ENCODE results near the gene CLMN. TPM values are rescaled to one million over a fixed set of nuclear protein-coding genes. Genes with fewer than 3 reads are reported as not detected.

The CLMN gene
- total and polyA plus RNA-seq, 2 of the 13 experiments (the other 11 are each of a cell fraction or from before 2014, with no cell fraction given): 15.1 to 16.7 TPM

DNA sequence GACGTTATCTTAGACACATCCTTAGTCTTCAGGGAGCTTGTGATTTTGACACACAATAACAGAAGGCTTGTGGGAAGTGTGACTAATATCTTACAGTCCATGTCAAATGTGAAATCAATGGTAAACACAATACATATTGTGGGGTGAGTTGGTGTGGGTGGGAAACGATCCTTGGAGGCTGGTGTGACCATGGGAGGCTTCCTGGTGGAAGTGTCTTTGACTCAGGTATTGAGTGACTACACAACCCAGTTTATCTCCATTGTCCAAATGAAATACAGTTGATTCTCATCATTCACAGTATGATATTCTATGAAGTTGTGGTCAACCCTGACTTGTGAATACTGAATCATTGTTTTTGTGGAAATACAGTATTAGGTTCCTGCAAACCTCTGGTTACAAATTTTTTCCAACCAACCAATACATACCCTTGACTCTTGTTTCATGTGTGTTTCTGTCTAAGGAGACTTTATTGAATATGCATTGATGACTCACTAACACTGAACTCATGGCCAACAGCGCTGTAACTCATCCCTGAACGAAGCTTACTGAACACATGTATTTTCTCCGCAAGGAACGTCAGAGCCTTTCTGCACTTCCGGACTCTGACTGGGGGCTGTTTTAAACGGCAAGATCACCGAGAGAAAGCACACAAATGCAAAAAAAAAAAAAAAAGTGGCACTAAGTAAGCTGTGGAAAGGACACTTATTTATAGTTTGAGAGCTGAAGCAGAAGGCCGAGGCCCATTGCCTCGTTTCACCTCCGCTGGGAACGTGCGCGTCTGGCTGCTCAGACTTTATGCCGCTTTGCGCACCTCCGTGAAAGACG lies 59.0 kb downstream of the CLMN start:
- 91% methylated on average over 19 of the region's 19 CpGs for WGBS (ENCODE audit: low lambda C conversion rate)
- Histone ChIP-seq H3K4me1 (ENCODE audit: insufficient read depth, low read length) (peaks cover 17% of the 10 kb centered on the region), H3K36me3 (replicated peaks in 1 of 2; ENCODE audit: control insufficient read depth in 1 of 2, insufficient read depth in 2 of 2, low read length in 2 of 2) (no peaks in the 10 kb centered on the region), H3K4me3 (replicated peaks in 1 of 3; ENCODE audit: insufficient read depth in 1 of 3, low read depth in 2 of 3, low read length in 3 of 3) (no peak overlapping the region), H2AFZ (ENCODE audit: low read length) (no peak overlapping the region), H3K9me3 (ENCODE audit: low read length) (no peaks in the 10 kb centered on the region), H3K79me2 (ENCODE audit: insufficient read depth, low read length) (peaks cover 2% of the 10 kb centered on the region), H3K4me2 (ENCODE audit: low read depth, low read length) (no peak overlapping the region), H3K27me3 (ENCODE audit: control insufficient read depth in 1 of 2, insufficient read depth in 2 of 2, low read length in 2 of 2) (no peaks in the 10 kb centered on the region), H4K20me1 (ENCODE audit: insufficient read depth, low read length) (no peaks in the 10 kb centered on the region), H3K9ac (ENCODE audit: insufficient read depth, low read depth, low read length) (no peak overlapping the region), H3K27ac (ENCODE audit: extremely low read length, insufficient read depth, low read length) (no peak overlapping the region)
- ATAC-seq (no peak), DNase-seq (ENCODE audit: low spot score) (no peak), FAIRE-seq (no peak)
- ChIA-PET CTCF (ENCODE audit: low intra/inter-chr PET ratio, low total read pairs) (no interaction called here), POLR2A (no interaction called here)
- in situ Hi-C loops (cut with HindIII; ENCODE audit: extremely low pct_ligation_motif_present, low pct_unique_long_range_greater_than_20kb) (no loop called here), intact Hi-C loops (cut with micrococcal nuclease; ENCODE audit: unreplicated experiment) (no loop called here)
- no TSS peak for BruUV-seq (replicated peaks)
- TF ChIP-seq CCAR2 (optimal IDR thresholded peaks at IDR 0.05; ENCODE audit: low read depth, low read length): no peak
- TF ChIP-seq ZNF792 (CRISPR knock-in tag; IDR thresholded peaks at IDR 0.05): no peak
- no peak for TF ChIP-seq IKZF1 (IDR thresholded peaks at IDR 0.05)
- no peak for TF ChIP-seq NR2F1 (CRISPR knock-in tag; IDR thresholded peaks at IDR 0.05)
- no peak for TF ChIP-seq ZNF253 (CRISPR knock-in tag; IDR thresholded peaks at IDR 0.05; ENCODE audit: borderline replicate concordance)
- TF ChIP-seq, protein P1, sequence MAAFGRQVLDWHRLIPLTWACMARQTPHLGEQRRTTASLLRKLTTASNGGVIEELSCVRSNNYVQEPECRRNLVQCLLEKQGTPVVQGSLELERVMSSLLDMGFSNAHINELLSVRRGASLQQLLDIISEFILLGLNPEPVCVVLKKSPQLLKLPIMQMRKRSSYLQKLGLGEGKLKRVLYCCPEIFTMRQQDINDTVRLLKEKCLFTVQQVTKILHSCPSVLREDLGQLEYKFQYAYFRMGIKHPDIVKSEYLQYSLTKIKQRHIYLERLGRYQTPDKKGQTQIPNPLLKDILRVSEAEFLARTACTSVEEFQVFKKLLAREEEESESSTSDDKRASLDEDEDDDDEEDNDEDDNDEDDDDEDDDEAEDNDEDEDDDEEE (CRISPR knock-in tag; IDR thresholded peaks at IDR 0.05): no peak
- TF ChIP-seq ESRRA (CRISPR knock-in tag; IDR thresholded peaks at IDR 0.05; ENCODE audit: low read depth): no peak
- TF ChIP-seq KLF6 (CRISPR knock-in tag; IDR thresholded peaks at IDR 0.05): no peak
- no peak for TF ChIP-seq IRX3 (CRISPR knock-in tag; IDR thresholded peaks at IDR 0.05; ENCODE audit: borderline replicate concordance, low read depth)
- no peak for TF ChIP-seq CCDC6 (CRISPR knock-in tag; IDR thresholded peaks at IDR 0.05)
- no peak for TF ChIP-seq NFRKB (IDR thresholded peaks at IDR 0.05)
- TF ChIP-seq ZSCAN21 (CRISPR knock-in tag; IDR thresholded peaks at IDR 0.05; ENCODE audit: borderline replicate concordance): no peak
- no peak for TF ChIP-seq ZBTB3 (CRISPR knock-in tag; IDR thresholded peaks at IDR 0.05; ENCODE audit: borderline replicate concordance, low read depth)
- no peak for TF ChIP-seq FOXA3 (CRISPR knock-in tag; IDR thresholded peaks at IDR 0.05)
- no peak for TF ChIP-seq ZNF558 (CRISPR knock-in tag; IDR thresholded peaks at IDR 0.05; ENCODE audit: borderline replicate concordance)
- TF ChIP-seq ZNF605 (CRISPR knock-in tag; IDR thresholded peaks at IDR 0.05): no peak
- no peak for TF ChIP-seq ZNF264 (CRISPR knock-in tag; IDR thresholded peaks at IDR 0.05)
- TF ChIP-seq ARID4A (CRISPR knock-in tag; IDR thresholded peaks at IDR 0.05; ENCODE audit: borderline replicate concordance): no peak
- no peak for TF ChIP-seq NR3C1 (CRISPR knock-in tag; IDR thresholded peaks at IDR 0.05)

Data from HepG2 (cell line).